ENCODE data around the gene RUVBL2.
A peak's percentile ranks its signal among the peaks of the same experiment; 100 is the strongest.

The RUVBL2 gene

DNA sequence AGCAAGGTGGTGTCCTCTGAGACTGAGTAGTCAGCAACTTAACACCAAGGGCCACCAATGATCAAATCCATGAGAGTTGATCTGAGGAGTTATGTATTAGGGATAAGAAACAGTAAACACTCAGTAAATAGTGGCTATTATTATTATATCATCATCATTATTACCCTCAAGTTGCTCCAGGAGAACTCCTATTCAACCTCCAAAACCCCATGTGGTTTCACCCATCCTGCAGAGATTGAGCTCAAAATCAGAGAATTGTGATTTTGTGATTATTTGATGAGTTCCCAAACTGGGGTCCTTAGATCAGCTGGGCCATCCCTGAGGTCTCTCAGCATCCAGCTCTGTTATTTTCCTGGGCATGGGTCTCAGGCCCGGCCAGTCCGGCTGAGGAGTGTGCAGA is 67.3 kb downstream of the RUVBL2 start:
- TF ChIP-seq CEBPB (IDR thresholded peaks at IDR 0.05), result no peak
- TF ChIP-seq, protein P1, sequence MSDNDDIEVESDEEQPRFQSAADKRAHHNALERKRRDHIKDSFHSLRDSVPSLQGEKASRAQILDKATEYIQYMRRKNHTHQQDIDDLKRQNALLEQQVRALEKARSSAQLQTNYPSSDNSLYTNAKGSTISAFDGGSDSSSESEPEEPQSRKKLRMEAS (IDR thresholded peaks at IDR 0.05), result no peak
- no peak for TF ChIP-seq ZBTB7A (IDR thresholded peaks at IDR 0.05; ENCODE audit: low read depth)
- TF ChIP-seq REST (IDR thresholded peaks at IDR 0.05; ENCODE audit: low read depth), result no peak
- no peak for TF ChIP-seq EP300 (IDR thresholded peaks at IDR 0.05; ENCODE audit: borderline replicate concordance)
- TF ChIP-seq CREB1 (IDR thresholded peaks at IDR 0.05; ENCODE audit: low read depth), result no peak
- no peak for TF ChIP-seq NFIC (IDR thresholded peaks at IDR 0.05)
- no peak for TF ChIP-seq TAF1 (IDR thresholded peaks at IDR 0.05; ENCODE audit: low read depth)
- no peak for TF ChIP-seq TEAD4 (IDR thresholded peaks at IDR 0.05)
- no peak for TF ChIP-seq FOXM1 (IDR thresholded peaks at IDR 0.05; ENCODE audit: borderline replicate concordance, low read depth)

DNA sequence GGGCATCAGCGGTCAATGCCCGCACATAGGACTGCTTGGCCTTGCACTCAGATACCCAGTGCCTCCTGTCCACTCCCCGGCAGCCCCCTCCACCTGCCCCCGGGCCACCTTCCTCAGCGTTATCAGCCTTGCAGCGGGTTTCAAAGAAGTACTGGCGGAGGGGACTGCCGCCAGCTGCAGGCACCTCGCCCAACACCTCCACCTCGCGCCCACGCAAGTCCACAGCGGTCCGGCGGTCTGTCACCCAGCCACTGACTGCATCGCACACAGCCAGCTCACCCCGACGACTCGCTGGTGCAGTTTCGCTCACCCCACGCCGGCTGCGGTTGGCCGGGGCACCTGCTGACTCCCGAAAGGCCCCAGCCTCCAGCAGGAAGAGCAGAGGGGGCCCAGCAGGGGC is 67.8 kb downstream of the RUVBL2 start:
- no peak for TF ChIP-seq YY1 (IDR thresholded peaks at IDR 0.05; ENCODE audit: low read depth)

GRCh38 chr19:49064029-49064629 is 70.4 kb downstream of the RUVBL2 start:
- TF ChIP-seq REST (IDR thresholded peaks at IDR 0.05; ENCODE audit: low read depth), result no peak
- TF ChIP-seq YY1 (IDR thresholded peaks at IDR 0.05; ENCODE audit: low read depth), result no peak
- no peak for TF ChIP-seq RAD21 (IDR thresholded peaks at IDR 0.05; ENCODE audit: low read depth)
- no peak for TF ChIP-seq ZBTB7A (IDR thresholded peaks at IDR 0.05; ENCODE audit: low read depth)

- TF ChIP-seq EGR1 (IDR thresholded peaks at IDR 0.05) (no peak), EP300 (IDR thresholded peaks at IDR 0.05; ENCODE audit: borderline replicate concordance) (no peak), NFIC (IDR thresholded peaks at IDR 0.05) (no peak), CEBPB (IDR thresholded peaks at IDR 0.05) (no peak), YY1 (IDR thresholded peaks at IDR 0.05; ENCODE audit: low read depth) (no peak), TEAD4 (IDR thresholded peaks at IDR 0.05) (no peak), ZBTB7A (IDR thresholded peaks at IDR 0.05; ENCODE audit: low read depth) (no peak)
- TF ChIP-seq, protein P1 (IDR thresholded peaks at IDR 0.05), result 0 out of 2 replicates have a peak, but pooled peaks have one; percentile 17
These were observed 71.3 kb downstream of the RUVBL2 start, which contains the start of gene NTF4 for GRCh38 chr19:49064768-49065611. Gene NTF4 (minus strand): TSS chr19:49064818. CDS start chr19:49061997, 2,821 bp downstream.

Data from Ishikawa (cell line).